Adrenal gland (tissue), 5 donors: ENCODE measurements around the gene MAN1A1.

Experiments
- POLR2A ChIP-seq, 2 donors: fragments of 450-650 bp; IDR thresholded peaks; one replicate each; pipeline ENCODE4 v1.6.1; 2017; ENCODE audit warnings: antibody characterized with exemption in 2 of 2, mild to moderate bottlenecking in 2 of 2, moderate library complexity in 1 of 2
- TF ChIP-seq, protein P1 (sequence below), 6 experiments: fragments of 450-650 bp in 4 of 6; fragments of 200-600 bp in 2 of 6; sonication (generic) in 1 of 6; IDR thresholded peaks; 1 replicate in 5 of 6; 2 replicates in 1 of 6; pipeline versions ENCODE4 v1.5.1 to v1.8.0; 2016 to 2021; ENCODE audit warnings: antibody characterized with exemption in 6 of 6, mild to moderate bottlenecking in 2 of 6, moderate library complexity in 1 of 6
- donor health status: DM: no; HTN: no; CAD: no.

GRCh38 chr6:119195848-119196247, 153.7 kb downstream of the MAN1A1 start:
- TF ChIP-seq, protein P1, sequence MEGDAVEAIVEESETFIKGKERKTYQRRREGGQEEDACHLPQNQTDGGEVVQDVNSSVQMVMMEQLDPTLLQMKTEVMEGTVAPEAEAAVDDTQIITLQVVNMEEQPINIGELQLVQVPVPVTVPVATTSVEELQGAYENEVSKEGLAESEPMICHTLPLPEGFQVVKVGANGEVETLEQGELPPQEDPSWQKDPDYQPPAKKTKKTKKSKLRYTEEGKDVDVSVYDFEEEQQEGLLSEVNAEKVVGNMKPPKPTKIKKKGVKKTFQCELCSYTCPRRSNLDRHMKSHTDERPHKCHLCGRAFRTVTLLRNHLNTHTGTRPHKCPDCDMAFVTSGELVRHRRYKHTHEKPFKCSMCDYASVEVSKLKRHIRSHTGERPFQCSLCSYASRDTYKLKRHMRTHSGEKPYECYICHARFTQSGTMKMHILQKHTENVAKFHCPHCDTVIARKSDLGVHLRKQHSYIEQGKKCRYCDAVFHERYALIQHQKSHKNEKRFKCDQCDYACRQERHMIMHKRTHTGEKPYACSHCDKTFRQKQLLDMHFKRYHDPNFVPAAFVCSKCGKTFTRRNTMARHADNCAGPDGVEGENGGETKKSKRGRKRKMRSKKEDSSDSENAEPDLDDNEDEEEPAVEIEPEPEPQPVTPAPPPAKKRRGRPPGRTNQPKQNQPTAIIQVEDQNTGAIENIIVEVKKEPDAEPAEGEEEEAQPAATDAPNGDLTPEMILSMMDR (IDR thresholded peaks at IDR 0.05) = no peak
- TF ChIP-seq POLR2A (IDR thresholded peaks at IDR 0.05) = no peak
